Measurements from ENCODE around the gene IGSF21. TPM values are rescaled to one million over a fixed set of nuclear protein-coding genes. Genes with fewer than 3 reads are reported as not detected.

Gene IGSF21
- total RNA-seq, 4 donors from 2014 or later = 0.68 to 3.5 (median 1.3) TPM

GRCh38 chr1:18140411-18140810 is 32.8 kb downstream of the IGSF21 start:
- Histone ChIP-seq H3K9me3 (no peaks in the 10 kb centered on the region), H3K36me3 (no peaks in the 10 kb centered on the region), H3K27ac (no peak overlapping the region), H3K27me3 (peaks cover 41% of the 10 kb centered on the region), H3K4me1 (no peaks in the 10 kb centered on the region), H3K4me3 (no peak overlapping the region)
- TF ChIP-seq CTCF (IDR thresholded peaks at IDR 0.05) (no peak), EP300 (IDR thresholded peaks at IDR 0.05) (no peak), POLR2A (IDR thresholded peaks at IDR 0.05) (no peak), POLR2AphosphoS5 (IDR thresholded peaks at IDR 0.05) (no peak)
- 64% methylated on average over 8 of the region's 8 CpGs for WGBS
- DNase-seq (ENCODE audit: low spot score in 2 of 2) = no peak

- no peaks in the 10 kb centered on the region for H3K4me1 ChIP-seq
- peaks cover 53% of the 10 kb centered on the region for H3K27me3 ChIP-seq
These were observed 34.1 kb downstream of the IGSF21 start for GRCh38 chr1:18141661-18142060.

GRCh38 chr1:18142471-18142870 is 34.9 kb downstream of the IGSF21 start:
- Histone ChIP-seq H3K9me3 (no peaks in the 10 kb centered on the region), H3K36me3 (no peaks in the 10 kb centered on the region), H3K4me3 (no peak overlapping the region), H3K27me3 (peaks cover 53% of the 10 kb centered on the region), H3K4me1 (no peaks in the 10 kb centered on the region), H3K27ac (no peak overlapping the region)
- TF ChIP-seq CTCF (IDR thresholded peaks at IDR 0.05) (no peak), POLR2AphosphoS5 (IDR thresholded peaks at IDR 0.05) (no peak), POLR2A (IDR thresholded peaks at IDR 0.05) (no peak), EP300 (IDR thresholded peaks at IDR 0.05) (no peak)
- 90% methylated on average over 2 of the region's 6 CpGs for WGBS
- DNase-seq (ENCODE audit: low spot score in 2 of 2) = no peak

More at GRCh38 chr1:18141661-18142060, 34.1 kb downstream of the IGSF21 start:
- no peaks in the 10 kb centered on the region for H3K9me3 ChIP-seq
- DNase-seq (ENCODE audit: low spot score in 2 of 2) = no peak
- 93% methylated on average over 6 of the region's 6 CpGs for WGBS
- H3K4me3 ChIP-seq = no peak overlapping the region
- no peaks in the 10 kb centered on the region for H3K36me3 ChIP-seq
- no peak overlapping the region for H3K27ac ChIP-seq
- TF ChIP-seq POLR2A (IDR thresholded peaks at IDR 0.05) = no peak
- TF ChIP-seq CTCF (IDR thresholded peaks at IDR 0.05) = no peak

GRCh38 chr1:18142969-18143368 is 35.4 kb downstream of the IGSF21 start:
- no peaks in the 10 kb centered on the region for H3K4me1 ChIP-seq
- DNase-seq (ENCODE audit: low spot score in 2 of 2) = no peak
- no peaks in the 10 kb centered on the region for H3K9me3 ChIP-seq
- 68% methylated on average over 4 of the region's 8 CpGs for WGBS
- H3K4me3 ChIP-seq = no peak overlapping the region
- peaks cover 49% of the 10 kb centered on the region for H3K27me3 ChIP-seq
- no peaks in the 10 kb centered on the region for H3K36me3 ChIP-seq
- no peak overlapping the region for H3K27ac ChIP-seq
- TF ChIP-seq POLR2A (IDR thresholded peaks at IDR 0.05) (no peak), POLR2AphosphoS5 (IDR thresholded peaks at IDR 0.05) (no peak), EP300 (IDR thresholded peaks at IDR 0.05) (no peak), CTCF (IDR thresholded peaks at IDR 0.05) (no peak)

- TF ChIP-seq EP300 (IDR thresholded peaks at IDR 0.05) (no peak), POLR2AphosphoS5 (IDR thresholded peaks at IDR 0.05) (no peak), CTCF (IDR thresholded peaks at IDR 0.05) (no peak), POLR2A (IDR thresholded peaks at IDR 0.05) (no peak)
- WGBS = 70% methylated on average over 5 of the region's 6 CpGs
- Histone ChIP-seq H3K27ac (no peak overlapping the region), H3K9me3 (no peaks in the 10 kb centered on the region), H3K36me3 (no peaks in the 10 kb centered on the region), H3K4me1 (no peaks in the 10 kb centered on the region), H3K27me3 (peaks cover 39% of the 10 kb centered on the region), H3K4me3 (no peak overlapping the region)
- no peak for DNase-seq (ENCODE audit: low spot score in 2 of 2)
These were observed 36.5 kb downstream of the IGSF21 start for GRCh38 chr1:18144062-18144461.

All from suprapubic skin (tissue), 4 donors.